Tibial nerve (tissue), 4 donors: ENCODE measurements around the gene ANXA8.
"Not testable (repeated sequence)": the region's sequence is repeated elsewhere in the genome, so short reads cannot be mapped to it uniquely, and the experiment has no call there.

ENCODE experiments used
- EP300 ChIP-seq, 2 donors: sonication (generic); formaldehyde crosslinking; IDR thresholded peaks; one replicate each; pipeline ENCODE4 v1.6.1; 2017; ENCODE audit warnings: antibody characterized with exemption in 2 of 2, mild to moderate bottlenecking in 1 of 2
- POLR2A ChIP-seq, 2 donors: fragments of 450-650 bp; IDR thresholded peaks; one replicate each; pipeline ENCODE4 v1.6.1; 2017; ENCODE audit warnings: antibody characterized with exemption in 2 of 2, mild to moderate bottlenecking in 2 of 2, moderate library complexity in 2 of 2
- TF ChIP-seq, protein P1 (sequence below), 5 experiments: fragments of 200-600 bp in 3 of 5; fragments of 450-650 bp in 2 of 5; sonication (generic) in 3 of 5; IDR thresholded peaks; one replicate each; pipeline ENCODE4 v1.5.1; 2016 to 2019; ENCODE audit warnings: antibody characterized with exemption in 5 of 5, mild to moderate bottlenecking in 3 of 5, moderate library complexity in 2 of 5

DNA sequence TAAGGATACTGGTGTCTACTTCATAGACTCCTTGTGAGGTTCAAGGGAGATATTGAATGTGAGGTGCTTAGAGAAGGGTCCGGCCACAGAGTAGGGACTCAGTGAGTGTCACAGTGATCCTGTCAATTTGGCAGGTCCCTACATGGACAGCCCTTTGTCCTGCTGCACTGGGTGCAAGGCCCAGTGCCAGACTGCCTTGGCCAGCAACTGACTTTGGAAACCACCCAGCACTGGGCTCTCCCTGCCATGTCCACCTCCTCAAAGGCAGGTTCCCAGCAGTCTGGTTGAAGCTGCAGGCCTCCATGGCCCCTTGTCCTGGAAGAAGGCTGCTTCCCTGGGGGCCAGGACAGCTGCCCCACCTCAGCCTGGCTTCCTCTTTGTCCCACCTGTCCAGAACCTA is 1.5 kb downstream of the ANXA8 start:
- TF ChIP-seq, protein P1, sequence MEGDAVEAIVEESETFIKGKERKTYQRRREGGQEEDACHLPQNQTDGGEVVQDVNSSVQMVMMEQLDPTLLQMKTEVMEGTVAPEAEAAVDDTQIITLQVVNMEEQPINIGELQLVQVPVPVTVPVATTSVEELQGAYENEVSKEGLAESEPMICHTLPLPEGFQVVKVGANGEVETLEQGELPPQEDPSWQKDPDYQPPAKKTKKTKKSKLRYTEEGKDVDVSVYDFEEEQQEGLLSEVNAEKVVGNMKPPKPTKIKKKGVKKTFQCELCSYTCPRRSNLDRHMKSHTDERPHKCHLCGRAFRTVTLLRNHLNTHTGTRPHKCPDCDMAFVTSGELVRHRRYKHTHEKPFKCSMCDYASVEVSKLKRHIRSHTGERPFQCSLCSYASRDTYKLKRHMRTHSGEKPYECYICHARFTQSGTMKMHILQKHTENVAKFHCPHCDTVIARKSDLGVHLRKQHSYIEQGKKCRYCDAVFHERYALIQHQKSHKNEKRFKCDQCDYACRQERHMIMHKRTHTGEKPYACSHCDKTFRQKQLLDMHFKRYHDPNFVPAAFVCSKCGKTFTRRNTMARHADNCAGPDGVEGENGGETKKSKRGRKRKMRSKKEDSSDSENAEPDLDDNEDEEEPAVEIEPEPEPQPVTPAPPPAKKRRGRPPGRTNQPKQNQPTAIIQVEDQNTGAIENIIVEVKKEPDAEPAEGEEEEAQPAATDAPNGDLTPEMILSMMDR (IDR thresholded peaks at IDR 0.05), result not testable (repeated sequence)
- TF ChIP-seq POLR2A, EP300 (IDR thresholded peaks at IDR 0.05): not testable (repeated sequence)
